Left ventricle myocardium inferior (tissue), 1 donor: ENCODE measurements around the gene WDR62. TPM values are rescaled to one million over a fixed set of nuclear protein-coding genes. Genes with fewer than 3 reads are reported as not detected.

Experiments used
- DNase-seq: peaks from one replicate; pipeline ENCODE4 v3.0.0-alpha.2; 2020
- H3K27ac ChIP-seq: fragments of 200-600 bp; replicated peaks from 2 replicates; pipeline ENCODE4 v1.8.0; 2021
- H3K27me3 ChIP-seq: fragments of 200-600 bp; 2 replicates; pipeline ENCODE4 v1.8.0; 2021; ENCODE audit warnings: low read depth
- H3K36me3 ChIP-seq: fragments of 200-600 bp; 2 replicates; pipeline ENCODE4 v1.8.0; 2021
- H3K4me1 ChIP-seq: fragments of 200-600 bp; 2 replicates; pipeline ENCODE4 v1.8.0; 2021
- H3K4me3 ChIP-seq: fragments of 200-600 bp; 2 replicates; pipeline ENCODE4 v1.8.0; 2021; ENCODE audit warnings: mild to moderate bottlenecking, moderate library complexity
- H3K9me3 ChIP-seq: fragments of 200-600 bp; replicated peaks from 2 replicates; pipeline ENCODE4 v1.8.0; 2021
- intact Hi-C: fragments of 100-400 bp; cut with micrococcal nuclease; formaldehyde crosslinking; loops from one replicate; pipeline ENCODE4 v1.11.0; 2022
- total RNA-seq: library from RNA; stranded (reverse); fragmentation: NEBNext Ultra II Directional; extraction: Animal tissue kit (Norgen Biotek cat#: 25700); gene quantifications from one replicate; pipeline ENCODE4 v1.2.1, GENCODE V29; 2021
- TF ChIP-seq, protein P1 (sequence below): fragments of 200-600 bp; IDR thresholded peaks from 2 replicates; pipeline ENCODE4 v1.8.0; 2021; ENCODE audit warnings: antibody characterized with exemption, mild to moderate bottlenecking, borderline replicate concordance
- donor health status: DM: no; HTN: yes; CAD: no; lungs with severe emphysema.

The WDR62 gene
- total RNA-seq, 1 donor from 2014 or later, result 17.7 TPM

DNA sequence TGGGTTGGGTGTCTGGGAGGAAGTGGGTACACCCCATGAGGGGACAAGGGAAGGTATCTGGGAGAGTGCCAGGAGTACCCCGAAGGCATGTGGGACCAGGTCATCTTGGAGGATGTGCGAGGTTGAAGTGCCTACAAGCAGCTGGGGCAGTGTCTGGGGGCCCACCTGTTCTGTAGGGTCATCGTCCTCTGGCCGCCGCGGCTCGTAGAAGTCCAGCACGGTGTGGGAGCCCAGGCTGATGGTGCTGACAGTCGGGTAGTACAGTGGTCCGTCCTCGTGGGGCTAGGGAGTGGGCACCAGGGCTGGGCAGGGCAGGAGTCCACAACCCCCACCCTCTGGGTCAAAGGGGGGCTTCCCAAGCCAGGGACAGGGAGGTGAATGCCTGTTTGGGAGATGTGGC is 44.3 kb upstream of the WDR62 start:
- no peak for DNase-seq
- Histone ChIP-seq H3K27me3 (no peaks in the 10 kb centered on the region), H3K36me3 (no peaks in the 10 kb centered on the region), H3K4me1 (peaks cover 33% of the 10 kb centered on the region), H3K27ac (no peak overlapping the region), H3K9me3 (no peaks in the 10 kb centered on the region), H3K4me3 (no peak overlapping the region)
- TF ChIP-seq, protein P1, sequence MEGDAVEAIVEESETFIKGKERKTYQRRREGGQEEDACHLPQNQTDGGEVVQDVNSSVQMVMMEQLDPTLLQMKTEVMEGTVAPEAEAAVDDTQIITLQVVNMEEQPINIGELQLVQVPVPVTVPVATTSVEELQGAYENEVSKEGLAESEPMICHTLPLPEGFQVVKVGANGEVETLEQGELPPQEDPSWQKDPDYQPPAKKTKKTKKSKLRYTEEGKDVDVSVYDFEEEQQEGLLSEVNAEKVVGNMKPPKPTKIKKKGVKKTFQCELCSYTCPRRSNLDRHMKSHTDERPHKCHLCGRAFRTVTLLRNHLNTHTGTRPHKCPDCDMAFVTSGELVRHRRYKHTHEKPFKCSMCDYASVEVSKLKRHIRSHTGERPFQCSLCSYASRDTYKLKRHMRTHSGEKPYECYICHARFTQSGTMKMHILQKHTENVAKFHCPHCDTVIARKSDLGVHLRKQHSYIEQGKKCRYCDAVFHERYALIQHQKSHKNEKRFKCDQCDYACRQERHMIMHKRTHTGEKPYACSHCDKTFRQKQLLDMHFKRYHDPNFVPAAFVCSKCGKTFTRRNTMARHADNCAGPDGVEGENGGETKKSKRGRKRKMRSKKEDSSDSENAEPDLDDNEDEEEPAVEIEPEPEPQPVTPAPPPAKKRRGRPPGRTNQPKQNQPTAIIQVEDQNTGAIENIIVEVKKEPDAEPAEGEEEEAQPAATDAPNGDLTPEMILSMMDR, result no peak
- intact Hi-C loops, result no loop called here

DNA sequence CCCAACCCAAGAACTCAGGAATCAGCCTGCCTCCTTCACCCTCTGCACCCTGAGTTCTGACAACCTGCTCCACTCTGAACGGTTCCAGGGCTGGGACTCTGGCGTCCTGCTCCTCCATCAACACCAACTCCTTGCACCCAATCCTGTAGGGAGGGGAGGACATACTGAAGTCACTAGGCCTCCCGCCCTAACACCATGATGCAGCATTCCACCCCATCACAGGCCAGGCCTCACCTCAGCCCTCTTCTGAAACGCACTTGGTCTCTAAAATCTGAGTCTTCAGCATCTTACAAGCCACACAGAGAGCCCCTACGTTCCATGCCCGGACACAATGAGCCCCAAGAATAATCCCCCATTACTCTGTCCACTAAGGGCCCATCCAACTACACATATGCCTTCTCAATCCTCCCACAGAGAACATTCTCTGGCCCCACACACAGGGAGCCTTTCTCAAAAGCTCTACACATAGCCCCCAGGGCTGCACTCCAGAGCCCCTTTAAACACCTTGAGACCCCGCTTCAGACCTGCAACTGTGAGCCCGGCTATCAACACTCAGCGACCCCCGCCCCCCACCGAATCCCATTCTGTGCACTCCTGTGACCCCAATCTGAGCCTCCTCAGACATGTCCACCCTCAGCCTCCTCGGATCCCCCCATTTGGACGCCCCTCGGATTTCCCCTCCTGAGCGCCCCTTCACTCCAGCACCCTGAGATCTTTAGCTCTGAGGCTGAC is 41.3 kb upstream of the WDR62 start:
- TF ChIP-seq, protein P1, result no peak
- Histone ChIP-seq H3K9me3 (no peaks in the 10 kb centered on the region), H3K4me1 (peaks cover 33% of the 10 kb centered on the region), H3K27me3 (no peaks in the 10 kb centered on the region), H3K27ac (peak overlapping the region; percentile 84), H3K4me3 (peak overlapping the region; percentile 82), H3K36me3 (no peaks in the 10 kb centered on the region)
- intact Hi-C loops, result no loop called here
- DNase-seq, result no peak

DNA sequence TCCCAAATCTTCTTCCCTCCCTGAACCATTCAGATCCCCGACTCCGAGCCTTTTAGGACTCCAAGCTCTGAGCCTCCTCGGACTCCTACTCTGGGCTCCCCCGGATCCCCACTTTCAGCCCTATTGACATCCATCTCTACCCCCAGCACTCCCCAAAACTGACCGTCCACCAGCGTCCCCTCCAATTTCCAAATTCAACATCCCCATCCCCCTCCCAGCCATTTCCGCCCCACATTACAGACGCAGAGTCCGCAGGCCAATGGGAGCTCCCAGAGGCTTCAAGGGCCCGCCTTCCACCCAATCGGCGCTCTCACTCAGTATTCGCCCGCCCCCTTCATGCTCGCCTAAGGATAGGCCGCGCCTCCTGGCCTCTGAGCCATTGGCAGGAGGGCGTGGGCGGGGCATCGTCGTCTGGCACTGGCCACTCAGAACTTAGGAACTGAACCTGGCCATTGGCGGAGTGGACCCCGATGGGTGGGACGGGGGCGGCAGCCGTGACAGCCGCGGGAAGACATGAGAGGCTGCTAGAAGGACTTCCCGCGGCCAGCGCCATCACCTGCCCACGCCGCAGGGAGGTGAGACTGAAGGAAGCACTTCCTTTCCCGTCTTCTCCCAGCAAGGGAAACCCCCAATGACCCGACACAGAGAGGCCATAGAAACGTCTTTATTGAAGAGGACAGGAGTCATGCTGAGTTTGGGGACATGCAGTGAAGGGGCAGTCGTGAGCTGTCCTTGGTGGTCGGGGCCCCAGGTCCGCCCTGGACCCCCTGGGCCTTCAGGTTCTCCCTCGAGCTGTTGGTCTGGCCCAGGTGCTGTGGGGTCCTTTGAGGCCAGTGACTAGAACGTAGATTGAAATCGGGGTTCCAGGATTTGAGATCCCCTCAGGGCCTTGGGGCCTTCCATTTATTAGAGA is 40.4 kb upstream of the WDR62 start, which contains the start of gene ALKBH6:
TSS of gene ALKBH6 (minus strand) at position 202 of the 913 bp plus-strand sequence. CDS start 816 bp downstream, outside the sequence.
- H3K4me1 ChIP-seq, result peaks cover 25% of the 10 kb centered on the region
- no peaks in the 10 kb centered on the region for H3K9me3 ChIP-seq
- H3K27ac ChIP-seq, result peak within 1 kb of the TSS; percentile 84
- TF ChIP-seq, protein P1, result no peak
- peak; percentile 100 for DNase-seq
- intact Hi-C loops, result no loop called here
- H3K4me3 ChIP-seq, result peak within 1 kb of the TSS; percentile 82
- no peaks in the 10 kb centered on the region for H3K36me3 ChIP-seq
- H3K27me3 ChIP-seq, result no peaks in the 10 kb centered on the region

DNA sequence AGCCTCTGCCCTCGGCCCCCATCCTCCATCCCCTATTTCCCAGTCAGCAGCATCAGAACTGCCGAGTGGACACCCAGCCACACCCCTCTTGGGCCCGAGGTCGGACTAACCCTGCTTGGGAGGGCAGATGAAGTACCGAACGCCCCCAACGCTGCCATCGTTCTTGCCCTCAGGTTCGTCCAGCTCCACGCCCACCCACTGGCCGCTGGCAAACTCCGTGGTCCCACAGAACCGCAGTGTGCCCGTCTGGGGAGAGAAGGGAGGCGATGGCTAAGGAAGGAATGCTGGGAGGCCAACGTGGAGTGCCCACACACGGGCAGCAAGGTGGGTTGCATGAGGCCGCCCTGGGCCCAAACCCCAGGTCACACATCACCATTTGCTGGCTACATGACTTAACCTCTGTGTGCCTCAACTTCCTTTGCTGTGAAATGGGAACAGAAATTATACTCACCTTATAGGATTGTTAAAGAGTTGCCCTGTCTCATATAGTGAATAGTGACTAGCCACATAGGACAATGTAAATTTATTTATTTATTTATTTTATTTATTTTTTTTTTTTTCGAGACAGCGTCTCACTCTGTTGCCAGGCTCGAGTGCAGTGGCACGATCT is 35.5 kb upstream of the WDR62 start:
- no peak overlapping the region for H3K27ac ChIP-seq
- no peak for DNase-seq
- intact Hi-C loops, result no loop called here
- peaks cover 7% of the 10 kb centered on the region for H3K4me1 ChIP-seq
- no peaks in the 10 kb centered on the region for H3K27me3 ChIP-seq
- H3K9me3 ChIP-seq, result no peaks in the 10 kb centered on the region
- H3K4me3 ChIP-seq, result no peak overlapping the region
- TF ChIP-seq, protein P1, result no peak
- peaks cover 19% of the 10 kb centered on the region for H3K36me3 ChIP-seq

DNA sequence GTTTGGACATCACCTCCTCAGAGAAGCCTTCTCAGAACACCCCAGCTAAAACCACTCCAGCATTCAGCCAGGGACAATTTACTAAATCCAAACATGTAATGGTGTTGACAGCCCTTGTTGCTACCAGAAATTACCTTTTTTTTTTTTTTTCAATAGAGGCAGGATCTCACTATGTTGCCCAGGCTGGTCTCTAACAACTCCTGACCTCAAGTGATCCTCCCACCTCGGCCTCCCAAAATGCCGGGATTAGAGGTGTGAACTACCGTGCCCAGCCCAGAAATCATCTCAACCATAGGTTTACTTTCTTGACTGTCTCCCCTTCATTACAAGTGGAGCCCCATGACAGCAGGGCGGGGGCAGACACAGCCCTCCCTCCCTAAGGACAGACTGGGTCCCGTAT is 31.3 kb upstream of the WDR62 start:
- Histone ChIP-seq H3K4me3 (no peak overlapping the region), H3K27me3 (no peaks in the 10 kb centered on the region), H3K4me1 (no peaks in the 10 kb centered on the region), H3K9me3 (no peaks in the 10 kb centered on the region), H3K27ac (no peak overlapping the region), H3K36me3 (peaks cover 29% of the 10 kb centered on the region)
- DNase-seq, result no peak
- intact Hi-C loops, result no loop called here
- TF ChIP-seq, protein P1, result no peak
